Activated T-helper 2 cell treated with anti-CD3 and anti-CD28 coated beads, Interferon-gamma antibody, Interleukin-2, Interleukin-4, amounts not matched to agents 10 μg/mL and 5 μg/mL and 100 μg/mL, durations not matched to agents 14 hours and 24 hours and 36 hours (primary cell): Measurements from ENCODE around the gene ATP1B1. TPM values are rescaled to one million over a fixed set of nuclear protein-coding genes. Genes with fewer than 3 reads are reported as not detected.
"Not testable (repeated sequence)": the region's sequence is repeated elsewhere in the genome, so short reads cannot be mapped to it uniquely, and the experiment has no call there.

Experiments
- DNase-seq: peaks from one replicate; pipeline ENCODE4 v3.0.0; 2021; ENCODE audit warnings: low spot score
- H3K27ac Mint-ChIP-seq: one replicate; pipeline ENCODE4 v1.8.0; 2021; ENCODE audit warnings: mixed read lengths
- H3K27me3 Mint-ChIP-seq: one replicate; pipeline ENCODE4 v1.8.0; 2021; ENCODE audit warnings: low read depth, mixed read lengths
- H3K36me3 Mint-ChIP-seq: one replicate; pipeline ENCODE4 v1.8.0; 2021; ENCODE audit warnings: low read depth, mixed read lengths
- H3K4me1 Mint-ChIP-seq: one replicate; pipeline ENCODE4 v1.8.0; 2021; ENCODE audit warnings: low read depth, mixed read lengths
- H3K4me3 Mint-ChIP-seq: one replicate; pipeline ENCODE4 v1.8.0; 2021; ENCODE audit warnings: low read depth, mild to moderate bottlenecking, moderate library complexity, mixed read lengths
- H3K9me3 Mint-ChIP-seq: one replicate; pipeline ENCODE4 v1.8.0; 2021; ENCODE audit warnings: mixed read lengths
- intact Hi-C: fragments of 100-400 bp; cut with micrococcal nuclease; formaldehyde crosslinking; loops from one replicate; pipeline ENCODE4 v1.15.1; 2023
- total RNA-seq: library from RNA; stranded (reverse); gene quantifications from 2 replicates; pipeline ENCODE4 v1.2.3, GENCODE V29; 2022

ATP1B1 gene
- total RNA-seq, 1 donor from 2014 or later: 13.5 TPM

- Mint-ChIP-seq H3K9me3 (no peaks in the 10 kb centered on the region), H3K27me3 (no peaks in the 10 kb centered on the region), H3K4me3 (no peak overlapping the region), H3K36me3 (peaks cover 53% of the 10 kb centered on the region), H3K27ac (no peak overlapping the region), H3K4me1 (peaks cover 15% of the 10 kb centered on the region)
- DNase-seq: no peak
- intact Hi-C loops: no loop called here
Observed at GRCh38 chr1:169124459-169124858, 18.0 kb downstream of the ATP1B1 start.

DNA sequence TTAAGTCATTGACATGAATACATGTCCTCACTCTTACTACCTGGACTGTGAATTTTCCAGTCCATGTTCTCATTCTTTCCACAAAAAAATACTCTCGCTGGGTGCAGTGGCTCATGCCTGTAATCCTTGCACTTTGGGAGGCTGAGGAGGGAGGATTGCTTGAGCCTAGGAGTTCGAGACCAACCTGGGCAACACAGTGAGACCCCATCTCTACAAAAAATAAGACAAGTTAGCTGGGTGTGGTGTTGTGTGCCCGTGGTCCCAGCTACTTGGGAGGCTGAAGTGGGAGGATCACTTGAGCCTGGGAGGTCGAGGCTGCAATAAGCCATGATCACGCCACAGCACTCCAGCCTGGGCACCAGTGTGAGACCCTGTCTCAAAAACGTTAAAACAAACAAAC lies 19.1 kb downstream of the ATP1B1 start:
- H3K27me3 Mint-ChIP-seq, intact Hi-C loops, DNase-seq, H3K9me3 Mint-ChIP-seq, H3K27ac Mint-ChIP-seq, H3K4me3 Mint-ChIP-seq: not testable (repeated sequence)
- Mint-ChIP-seq H3K36me3 (peaks cover 60% of the 10 kb centered on the region), H3K4me1 (peaks cover 20% of the 10 kb centered on the region)

- Mint-ChIP-seq H3K4me3 (no peak overlapping the region), H3K4me1 (peaks cover 20% of the 10 kb centered on the region), H3K27me3 (no peaks in the 10 kb centered on the region), H3K27ac (no peak overlapping the region), H3K9me3 (no peaks in the 10 kb centered on the region), H3K36me3 (peaks cover 68% of the 10 kb centered on the region)
- intact Hi-C loops: no loop called here
- no peak for DNase-seq
Observed at GRCh38 chr1:169126335-169126734, 19.8 kb downstream of the ATP1B1 start.

- no peak for DNase-seq
- Mint-ChIP-seq H3K36me3 (peaks cover 71% of the 10 kb centered on the region), H3K27ac (no peak overlapping the region), H3K4me1 (peaks cover 20% of the 10 kb centered on the region), H3K4me3 (no peak overlapping the region), H3K27me3 (no peaks in the 10 kb centered on the region), H3K9me3 (no peaks in the 10 kb centered on the region)
- intact Hi-C loops: no loop called here
Observed at GRCh38 chr1:169127305-169127704, 20.8 kb downstream of the ATP1B1 start.

DNA sequence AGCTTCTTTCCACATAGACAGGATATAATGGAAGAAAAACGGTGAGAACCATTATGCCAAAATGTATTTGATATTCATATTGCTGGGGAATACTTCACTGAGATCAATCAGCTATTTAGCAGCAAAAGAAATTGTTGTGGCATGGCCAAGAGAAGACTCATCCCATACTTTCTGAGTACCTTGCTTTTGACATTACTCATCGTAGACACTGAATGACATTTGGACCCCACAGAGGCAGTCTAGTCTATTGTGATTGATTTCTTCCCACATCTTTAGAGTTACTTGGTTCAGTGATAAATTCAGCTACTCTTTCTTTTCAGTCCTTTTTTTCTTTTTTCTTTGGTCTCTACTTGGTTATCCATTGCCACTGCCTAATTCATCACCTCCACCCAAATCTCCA lies 22.1 kb downstream of the ATP1B1 start:
- peak overlapping the region; percentile 5 for H3K27ac Mint-ChIP-seq
- H3K36me3 Mint-ChIP-seq: peaks cover 71% of the 10 kb centered on the region
- no peaks in the 10 kb centered on the region for H3K9me3 Mint-ChIP-seq
- intact Hi-C loops: no loop called here
- H3K4me3 Mint-ChIP-seq: no peak overlapping the region
- peaks cover 22% of the 10 kb centered on the region for H3K4me1 Mint-ChIP-seq
- DNase-seq: no peak
- H3K27me3 Mint-ChIP-seq: no peaks in the 10 kb centered on the region

GRCh38 chr1:169129109-169129784 lies 22.8 kb downstream of the ATP1B1 start:
- Mint-ChIP-seq H3K27ac (peak overlapping the region; percentile 5), H3K36me3 (peaks cover 74% of the 10 kb centered on the region), H3K4me3 (no peak overlapping the region), H3K4me1 (peaks cover 24% of the 10 kb centered on the region), H3K27me3 (no peaks in the 10 kb centered on the region), H3K9me3 (no peaks in the 10 kb centered on the region)
- intact Hi-C loops: no loop called here
- no peak for DNase-seq

- Mint-ChIP-seq H3K27ac (no peak overlapping the region), H3K4me1 (peaks cover 24% of the 10 kb centered on the region), H3K9me3 (no peaks in the 10 kb centered on the region), H3K27me3 (no peaks in the 10 kb centered on the region), H3K4me3 (no peak overlapping the region), H3K36me3 (peaks cover 61% of the 10 kb centered on the region)
- no peak for DNase-seq
- intact Hi-C loops: no loop called here
Observed at GRCh38 chr1:169130683-169131082, 24.2 kb downstream of the ATP1B1 start.

DNA sequence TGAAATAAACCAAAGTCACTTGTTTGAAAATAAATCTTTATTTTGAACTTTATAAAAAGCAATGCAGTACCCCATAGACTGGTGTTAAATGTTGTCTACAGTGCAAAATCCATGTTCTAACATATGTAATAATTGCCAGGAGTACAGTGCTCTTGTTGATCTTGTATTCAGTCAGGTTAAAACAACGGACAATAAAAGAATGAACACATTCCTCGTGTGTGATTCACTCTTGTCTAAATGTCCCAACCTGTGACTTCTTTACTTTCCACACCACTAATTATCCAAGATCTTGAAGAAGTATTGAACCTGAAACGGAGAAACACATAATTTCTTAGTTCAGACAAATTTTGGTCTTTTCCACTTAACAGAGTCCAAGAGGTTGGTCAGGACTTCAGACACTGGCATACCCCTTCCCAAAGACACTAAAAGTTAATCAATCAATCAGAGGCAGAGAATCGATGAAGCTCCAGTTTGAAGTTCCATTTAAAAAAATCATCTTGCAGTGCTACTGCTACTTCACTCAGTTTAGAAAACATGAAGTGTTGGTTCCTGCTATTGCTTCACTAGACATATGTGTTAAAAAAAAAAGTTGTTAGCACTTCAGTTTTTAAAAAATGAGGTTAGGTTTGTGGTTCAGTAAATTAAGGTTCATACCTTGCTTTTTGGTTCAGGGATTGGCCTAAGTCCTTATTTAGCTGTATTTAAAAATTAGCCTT lies 26.2 kb downstream of the ATP1B1 start:
- Mint-ChIP-seq H3K36me3 (peaks cover 55% of the 10 kb centered on the region), H3K27me3 (no peaks in the 10 kb centered on the region), H3K4me1 (peaks cover 26% of the 10 kb centered on the region), H3K4me3 (no peak overlapping the region), H3K27ac (no peak overlapping the region), H3K9me3 (no peaks in the 10 kb centered on the region)
- DNase-seq: no peak
- intact Hi-C loops: no loop called here

GRCh38 chr1:169133228-169133576 lies 26.7 kb downstream of the ATP1B1 start:
- Mint-ChIP-seq H3K27me3 (no peaks in the 10 kb centered on the region), H3K4me3 (no peak overlapping the region), H3K27ac (no peak overlapping the region), H3K9me3 (no peaks in the 10 kb centered on the region), H3K4me1 (peaks cover 24% of the 10 kb centered on the region), H3K36me3 (peaks cover 51% of the 10 kb centered on the region)
- intact Hi-C loops: no loop called here
- DNase-seq: no peak

DNA sequence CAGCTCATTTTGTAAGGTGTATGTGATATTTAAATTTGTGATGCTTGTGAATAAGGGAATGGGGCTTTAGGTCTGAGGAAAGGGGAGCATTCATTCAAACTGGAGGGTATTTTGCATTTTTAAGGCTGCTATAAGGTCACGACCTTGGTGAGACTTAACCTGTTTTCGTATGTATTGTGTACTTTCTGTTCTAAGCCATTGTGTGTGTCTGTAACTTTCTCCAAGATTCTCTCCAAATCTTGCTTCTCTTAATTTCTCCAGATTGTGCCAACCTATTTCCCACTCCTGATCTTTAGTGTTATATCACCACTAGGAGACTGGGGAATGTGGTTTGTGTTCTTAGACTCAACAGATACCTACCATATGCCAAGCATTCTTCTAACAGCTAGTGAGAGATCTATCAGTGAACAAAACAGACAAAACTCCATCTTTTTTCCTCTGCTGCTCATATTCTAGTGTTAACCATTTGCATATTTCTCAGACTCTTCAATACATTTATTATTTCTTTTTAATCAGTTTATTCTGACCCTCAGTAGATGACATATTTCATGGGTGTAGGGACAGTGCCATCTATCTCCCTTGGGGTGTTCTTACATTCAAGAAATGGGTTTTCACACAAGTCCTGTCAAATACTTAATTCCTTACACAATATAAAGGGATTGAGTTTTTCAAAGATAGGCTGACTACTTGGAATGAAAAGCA lies 27.5 kb downstream of the ATP1B1 start:
- intact Hi-C loops: no loop called here
- no peak for DNase-seq
- Mint-ChIP-seq H3K27me3 (no peaks in the 10 kb centered on the region), H3K9me3 (no peaks in the 10 kb centered on the region), H3K36me3 (peaks cover 43% of the 10 kb centered on the region), H3K4me3 (no peak overlapping the region), H3K4me1 (peaks cover 20% of the 10 kb centered on the region), H3K27ac (no peak overlapping the region)

- Mint-ChIP-seq H3K36me3 (peaks cover 13% of the 10 kb centered on the region), H3K27ac (no peak overlapping the region), H3K27me3 (no peaks in the 10 kb centered on the region), H3K4me3 (no peak overlapping the region), H3K4me1 (peaks cover 16% of the 10 kb centered on the region), H3K9me3 (no peaks in the 10 kb centered on the region)
- intact Hi-C loops: no loop called here
- DNase-seq: no peak
Observed at GRCh38 chr1:169137357-169137756, 30.9 kb downstream of the ATP1B1 start.

- H3K4me1 Mint-ChIP-seq: peaks cover 12% of the 10 kb centered on the region
- no peak overlapping the region for H3K4me3 Mint-ChIP-seq
- no peak for DNase-seq
- intact Hi-C loops: loop anchor here (1.0 to 2.0 kb wide), 4 partner anchors 24 to 224 kb away; partner anchors contain the start of gene ATP1B1
- H3K27me3 Mint-ChIP-seq: no peaks in the 10 kb centered on the region
- H3K9me3 Mint-ChIP-seq: no peaks in the 10 kb centered on the region
- peak overlapping the region; percentile 56 for H3K27ac Mint-ChIP-seq
- H3K36me3 Mint-ChIP-seq: peaks cover 5% of the 10 kb centered on the region
Observed at GRCh38 chr1:169138866-169139670, 32.6 kb downstream of the ATP1B1 start.
